ENCODE data around the gene KRTAP5-8.

GRCh38 chr11:71548120-71548519, 10.3 kb downstream of the KRTAP5-8 start, which contains the start of gene KRTAP5-9:
- TF ChIP-seq, protein P1, sequence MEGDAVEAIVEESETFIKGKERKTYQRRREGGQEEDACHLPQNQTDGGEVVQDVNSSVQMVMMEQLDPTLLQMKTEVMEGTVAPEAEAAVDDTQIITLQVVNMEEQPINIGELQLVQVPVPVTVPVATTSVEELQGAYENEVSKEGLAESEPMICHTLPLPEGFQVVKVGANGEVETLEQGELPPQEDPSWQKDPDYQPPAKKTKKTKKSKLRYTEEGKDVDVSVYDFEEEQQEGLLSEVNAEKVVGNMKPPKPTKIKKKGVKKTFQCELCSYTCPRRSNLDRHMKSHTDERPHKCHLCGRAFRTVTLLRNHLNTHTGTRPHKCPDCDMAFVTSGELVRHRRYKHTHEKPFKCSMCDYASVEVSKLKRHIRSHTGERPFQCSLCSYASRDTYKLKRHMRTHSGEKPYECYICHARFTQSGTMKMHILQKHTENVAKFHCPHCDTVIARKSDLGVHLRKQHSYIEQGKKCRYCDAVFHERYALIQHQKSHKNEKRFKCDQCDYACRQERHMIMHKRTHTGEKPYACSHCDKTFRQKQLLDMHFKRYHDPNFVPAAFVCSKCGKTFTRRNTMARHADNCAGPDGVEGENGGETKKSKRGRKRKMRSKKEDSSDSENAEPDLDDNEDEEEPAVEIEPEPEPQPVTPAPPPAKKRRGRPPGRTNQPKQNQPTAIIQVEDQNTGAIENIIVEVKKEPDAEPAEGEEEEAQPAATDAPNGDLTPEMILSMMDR (conservative IDR thresholded peaks at IDR 0.05): no peak
- no peak for TF ChIP-seq EZH2 (IDR thresholded peaks at IDR 0.05; ENCODE audit: low read depth)

All from PC-9 (cell line).